OCI-LY3 (cell line): ENCODE results near the gene FMNL2.

ENCODE experiments used
- EZH2phosphoT487 ChIP-seq: fragments of 200-600 bp; shearing (Covaris generic); IDR thresholded peaks from 2 replicates; pipeline ENCODE4 v1.6.1; 2018; ENCODE audit warnings: antibody characterized with exemption, mixed run types, low read depth
- TF ChIP-seq, protein P1 (sequence below): fragments of 200-600, 300-600 bp; sonication (generic); IDR thresholded peaks from 2 replicates; pipeline ENCODE4 v1.5.1; 2014; ENCODE audit warnings: antibody characterized with exemption, low read length, low read depth

DNA sequence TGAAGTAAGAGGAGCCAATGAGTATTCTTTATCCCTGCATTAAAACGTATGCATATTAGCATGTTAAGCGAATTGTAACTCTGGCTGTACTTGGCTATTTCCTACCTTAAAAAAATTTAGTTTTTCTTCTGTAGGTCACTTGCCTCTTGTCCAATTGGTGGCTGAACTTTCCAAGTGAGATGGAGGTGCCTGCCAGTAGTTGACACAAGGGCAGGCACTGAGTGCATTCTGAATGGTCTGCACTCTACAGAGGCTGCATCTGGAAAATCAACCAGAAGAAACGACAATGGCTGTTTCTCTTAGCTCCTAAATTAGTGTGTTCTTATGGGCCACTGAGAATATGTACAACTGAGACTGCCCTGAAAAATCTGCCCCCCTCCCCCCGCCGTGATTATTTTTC, 221.5 kb downstream of the FMNL2 start:
- no peak for TF ChIP-seq EZH2phosphoT487
- TF ChIP-seq, protein P1, sequence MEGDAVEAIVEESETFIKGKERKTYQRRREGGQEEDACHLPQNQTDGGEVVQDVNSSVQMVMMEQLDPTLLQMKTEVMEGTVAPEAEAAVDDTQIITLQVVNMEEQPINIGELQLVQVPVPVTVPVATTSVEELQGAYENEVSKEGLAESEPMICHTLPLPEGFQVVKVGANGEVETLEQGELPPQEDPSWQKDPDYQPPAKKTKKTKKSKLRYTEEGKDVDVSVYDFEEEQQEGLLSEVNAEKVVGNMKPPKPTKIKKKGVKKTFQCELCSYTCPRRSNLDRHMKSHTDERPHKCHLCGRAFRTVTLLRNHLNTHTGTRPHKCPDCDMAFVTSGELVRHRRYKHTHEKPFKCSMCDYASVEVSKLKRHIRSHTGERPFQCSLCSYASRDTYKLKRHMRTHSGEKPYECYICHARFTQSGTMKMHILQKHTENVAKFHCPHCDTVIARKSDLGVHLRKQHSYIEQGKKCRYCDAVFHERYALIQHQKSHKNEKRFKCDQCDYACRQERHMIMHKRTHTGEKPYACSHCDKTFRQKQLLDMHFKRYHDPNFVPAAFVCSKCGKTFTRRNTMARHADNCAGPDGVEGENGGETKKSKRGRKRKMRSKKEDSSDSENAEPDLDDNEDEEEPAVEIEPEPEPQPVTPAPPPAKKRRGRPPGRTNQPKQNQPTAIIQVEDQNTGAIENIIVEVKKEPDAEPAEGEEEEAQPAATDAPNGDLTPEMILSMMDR = no peak
